Mesenchymal stem cell (in vitro differentiated cells and primary cell): ENCODE data around the gene HELB.

Source experiments
- DNase-seq: peaks from one replicate; pipeline ENCODE4 v3.0.0-alpha.2; 2013
- H2AFZ ChIP-seq: one replicate; pipeline ENCODE4 v1.6.1; 2013; ENCODE audit warnings: low read depth, mild to moderate bottlenecking, control low read depth, inconsistent platforms, low read length, moderate library complexity
- H2AK5ac ChIP-seq: 2 replicates; pipeline ENCODE4 v1.6.1; 2013; ENCODE audit warnings: low read length, moderate library complexity, mild to moderate bottlenecking, inconsistent platforms; ENCODE audit not compliant: severe bottlenecking
- H2BK120ac ChIP-seq: one replicate; pipeline ENCODE4 v1.6.1; 2013; ENCODE audit warnings: low read depth, mild to moderate bottlenecking, inconsistent platforms, low read length, moderate library complexity
- H2BK12ac ChIP-seq, 2 experiments: one replicate each; pipeline ENCODE4 v1.6.1; 2013; ENCODE audit warnings: inconsistent platforms in 2 of 2, low read length in 2 of 2, mild to moderate bottlenecking in 2 of 2, moderate library complexity in 2 of 2, control low read depth in 1 of 2
- H2BK15ac ChIP-seq: one replicate; pipeline ENCODE4 v1.6.1; 2013; ENCODE audit warnings: mild to moderate bottlenecking, low read depth, inconsistent platforms; ENCODE audit not compliant: poor library complexity, severe bottlenecking
- H2BK5ac ChIP-seq: 2 replicates; pipeline ENCODE4 v1.6.1; 2013; ENCODE audit warnings: low read depth, mild to moderate bottlenecking, low read length, control low read depth, inconsistent platforms; ENCODE audit not compliant: poor library complexity, severe bottlenecking
- H3K14ac ChIP-seq, 2 experiments: one replicate each; pipeline ENCODE4 v1.6.1; 2013; ENCODE audit warnings: inconsistent platforms in 2 of 2, low read length in 2 of 2, control low read depth in 1 of 2, mild to moderate bottlenecking in 1 of 2, moderate library complexity in 1 of 2
- H3K18ac ChIP-seq, 2 experiments: one replicate each; pipeline ENCODE4 v1.6.1; 2013; ENCODE audit warnings: inconsistent platforms in 2 of 2, low read length in 2 of 2, control low read depth in 1 of 2, low read depth in 1 of 2, mild to moderate bottlenecking in 1 of 2
- H3K23ac ChIP-seq, 2 experiments: one replicate each; pipeline ENCODE4 v1.6.1; 2013; ENCODE audit warnings: inconsistent platforms in 2 of 2, low read length in 2 of 2, mild to moderate bottlenecking in 2 of 2, moderate library complexity in 2 of 2, control low read depth in 1 of 2
- H3K27ac ChIP-seq: 2 replicates; pipeline ENCODE4 v1.5.1; 2013; ENCODE audit warnings: mild to moderate bottlenecking, moderate library complexity, low read length, control low read depth, inconsistent platforms; ENCODE audit not compliant: poor library complexity, severe bottlenecking
- H3K27me3 ChIP-seq, 2 experiments: 2 replicates each; pipeline versions ENCODE4 v1.6.1 to v1.7.0; 2013; ENCODE audit warnings: low read length in 2 of 2, mild to moderate bottlenecking in 2 of 2, moderate library complexity in 2 of 2, control low read depth in 1 of 2, inconsistent platforms in 1 of 2; ENCODE audit not compliant: control insufficient read depth in 1 of 2, insufficient read depth in 1 of 2
- H3K36me3 ChIP-seq, 2 experiments: 2 replicates each; pipeline versions ENCODE4 v1.6.1 to v1.7.0; 2013; ENCODE audit warnings: low read length in 2 of 2, control low read depth in 1 of 2, inconsistent platforms in 1 of 2, low read depth in 1 of 2, mild to moderate bottlenecking in 1 of 2; ENCODE audit not compliant: insufficient read depth in 2 of 2, control insufficient read depth in 1 of 2
- H3K4ac ChIP-seq, 2 experiments: one replicate each; pipeline ENCODE4 v1.6.1; 2013; ENCODE audit warnings: inconsistent platforms in 2 of 2, low read length in 2 of 2, mild to moderate bottlenecking in 2 of 2, moderate library complexity in 2 of 2, control low read depth in 1 of 2, low read depth in 1 of 2
- H3K4me1 ChIP-seq: 2 replicates; pipeline ENCODE4 v1.6.1; 2013; ENCODE audit warnings: low read depth, low read length, control low read depth; ENCODE audit not compliant: control insufficient read depth, insufficient read depth
- H3K4me2 ChIP-seq: 2 replicates; pipeline ENCODE4 v1.6.1; 2013; ENCODE audit warnings: low read length, mild to moderate bottlenecking, inconsistent platforms; ENCODE audit not compliant: poor library complexity, severe bottlenecking
- H3K4me3 ChIP-seq, 2 experiments: 2 replicates each; pipeline versions ENCODE4 v1.5.1 to v1.7.0; 2013; ENCODE audit warnings: low read length in 2 of 2, mild to moderate bottlenecking in 2 of 2, control low read depth in 1 of 2, low read depth in 1 of 2; ENCODE audit not compliant: insufficient read depth in 1 of 2
- H3K79me1 ChIP-seq: replicated peaks from 2 replicates; pipeline ENCODE4 v1.6.1; 2013; ENCODE audit warnings: mild to moderate bottlenecking, control low read depth, low read length, inconsistent platforms; ENCODE audit not compliant: poor library complexity, severe bottlenecking
- H3K9ac ChIP-seq: 2 replicates; pipeline ENCODE4 v1.7.0; 2013; ENCODE audit warnings: mild to moderate bottlenecking, low read length, moderate library complexity
- H3K9me3 ChIP-seq: 2 replicates; pipeline ENCODE4 v1.7.0; 2013; ENCODE audit warnings: mild to moderate bottlenecking, low read length; ENCODE audit not compliant: control insufficient read depth
- H4K8ac ChIP-seq: one replicate; pipeline ENCODE4 v1.6.1; 2013; ENCODE audit warnings: inconsistent platforms, mild to moderate bottlenecking, low read length, moderate library complexity
- H4K91ac ChIP-seq: one replicate; pipeline ENCODE4 v1.6.1; 2013; ENCODE audit warnings: mild to moderate bottlenecking, low read length, inconsistent platforms
- WGBS: methylation state at CpG from one replicate; pipeline ENCODE4 v1.1.7; 2013; ENCODE audit warnings: mixed read lengths; 5-methylcytosine and 5-hydroxymethylcytosine counted together

Gene HELB

GRCh38 chr12:66270613-66271012 lies 31.7 kb upstream of the HELB start:
- WGBS = 100% methylated on average over 1 of the region's 1 CpG
- H2AFZ ChIP-seq = no peak overlapping the region
- no peak overlapping the region for H2BK15ac ChIP-seq
- no peak overlapping the region for H3K27ac ChIP-seq
- H3K9ac ChIP-seq = no peak overlapping the region
- H3K27me3 ChIP-seq = peaks cover 0 to 21% of the 10 kb centered on the region in 2 experiments
- no peak overlapping the region for H3K4me2 ChIP-seq
- H3K4me1 ChIP-seq = no peaks in the 10 kb centered on the region
- H2BK12ac ChIP-seq = no peak overlapping the region
- no peak overlapping the region for H3K14ac ChIP-seq
- no peak overlapping the region for H2BK5ac ChIP-seq
- H3K18ac ChIP-seq = no peak overlapping the region
- H3K36me3 ChIP-seq = no peaks in the 10 kb centered on the region
- H3K4ac ChIP-seq = no peak overlapping the region
- H2AK5ac ChIP-seq = no peak overlapping the region
- H3K9me3 ChIP-seq = no peaks in the 10 kb centered on the region
- no peak overlapping the region for H3K4me3 ChIP-seq
- no peaks in the 10 kb centered on the region for H3K79me1 ChIP-seq
- H3K23ac ChIP-seq = no peak overlapping the region
- no peak overlapping the region for H4K8ac ChIP-seq
- H2BK120ac ChIP-seq = no peak overlapping the region
- no peak for DNase-seq
- no peak overlapping the region for H4K91ac ChIP-seq

- Histone ChIP-seq H2AK5ac (no peak overlapping the region), H3K23ac (no peak overlapping the region), H3K14ac (no peak overlapping the region), H3K9ac (no peak overlapping the region), H3K18ac (no peak overlapping the region), H3K36me3 (no peaks in the 10 kb centered on the region), H2AFZ (no peak overlapping the region), H2BK15ac (no peak overlapping the region), H2BK120ac (no peak overlapping the region), H3K4ac (no peak overlapping the region), H3K4me3 (no peak overlapping the region), H3K9me3 (no peaks in the 10 kb centered on the region), H3K27ac (no peak overlapping the region), H3K4me2 (no peak overlapping the region), H3K4me1 (no peaks in the 10 kb centered on the region), H3K27me3 (peaks cover 0 to 15% of the 10 kb centered on the region in 2 experiments), H2BK12ac (no peak overlapping the region), H4K8ac (no peak overlapping the region), H3K79me1 (no peaks in the 10 kb centered on the region), H4K91ac (no peak overlapping the region), H2BK5ac (no peak overlapping the region)
- WGBS = 57% methylated on average over 3 of the region's 3 CpGs
- no peak for DNase-seq
Measured at GRCh38 chr12:66272650-66273049, 29.6 kb upstream of the HELB start.

DNA sequence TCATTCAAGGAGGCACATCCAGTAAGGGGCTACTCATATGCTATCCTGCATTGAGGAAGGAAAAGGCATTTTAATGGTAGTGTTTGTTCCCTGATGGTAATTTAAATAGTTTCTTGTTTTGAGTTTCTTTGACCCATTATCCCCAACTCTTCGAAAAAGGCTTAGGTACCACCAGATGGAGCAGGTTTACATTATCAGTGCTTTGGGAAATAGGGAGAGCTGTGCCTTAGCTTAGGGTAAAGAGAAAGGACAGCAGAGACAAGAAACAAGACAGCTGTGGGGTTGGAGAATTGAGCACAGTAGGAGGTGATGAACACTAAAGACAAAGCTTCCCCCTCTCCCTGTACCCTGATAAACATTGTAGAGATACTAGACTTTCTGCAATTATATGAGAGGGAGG lies 29.1 kb upstream of the HELB start:
- Histone ChIP-seq H3K36me3 (no peaks in the 10 kb centered on the region), H3K4me3 (no peak overlapping the region), H2BK120ac (no peak overlapping the region), H3K27ac (no peak overlapping the region), H3K23ac (no peak overlapping the region), H2BK5ac (no peak overlapping the region), H3K79me1 (no peaks in the 10 kb centered on the region), H2BK15ac (no peak overlapping the region), H3K27me3 (peaks cover 4 to 18% of the 10 kb centered on the region in 2 experiments), H2AFZ (no peak overlapping the region), H2BK12ac (no peak overlapping the region), H3K4me1 (no peaks in the 10 kb centered on the region), H3K9me3 (no peaks in the 10 kb centered on the region), H4K91ac (no peak overlapping the region), H3K9ac (no peak overlapping the region), H3K18ac (no peak overlapping the region), H3K14ac (no peak overlapping the region), H2AK5ac (no peak overlapping the region), H4K8ac (no peak overlapping the region), H3K4me2 (no peak overlapping the region), H3K4ac (no peak overlapping the region)
- no peak for DNase-seq
- no CpG with 5 or more reads among the region's 1 CpG for WGBS

DNA sequence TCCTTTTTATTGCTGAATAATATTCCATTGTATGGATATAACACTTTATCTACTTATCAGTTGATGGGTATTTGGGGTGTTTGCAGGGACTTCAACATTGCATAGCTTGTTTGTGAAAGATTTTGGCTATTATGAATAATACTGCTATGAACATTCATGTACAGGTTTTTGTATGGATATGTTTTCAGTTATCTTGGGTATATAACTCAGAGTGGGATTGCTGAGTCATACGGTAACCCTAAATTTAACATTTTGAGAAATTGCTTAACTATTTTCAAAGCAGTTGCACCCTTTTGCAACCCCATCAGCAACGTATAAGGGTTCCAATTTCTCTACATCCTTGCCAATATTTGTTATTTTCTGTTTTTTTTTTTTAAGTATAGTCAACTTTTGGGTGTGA lies 27.3 kb upstream of the HELB start:
- no peak for DNase-seq
- Histone ChIP-seq H3K36me3 (no peaks in the 10 kb centered on the region), H2AFZ (no peak overlapping the region), H3K4me1 (no peaks in the 10 kb centered on the region), H4K8ac (no peak overlapping the region), H3K4me3 (no peak overlapping the region), H2BK120ac (no peak overlapping the region), H3K79me1 (no peaks in the 10 kb centered on the region), H3K9ac (no peak overlapping the region), H2BK5ac (no peak overlapping the region), H2BK12ac (no peak overlapping the region), H3K9me3 (no peaks in the 10 kb centered on the region), H3K4ac (no peak overlapping the region), H3K27ac (no peak overlapping the region), H3K18ac (no peak overlapping the region), H2AK5ac (no peak overlapping the region), H3K27me3 (peaks cover 9 to 10% of the 10 kb centered on the region in 2 experiments), H3K23ac (no peak overlapping the region), H3K14ac (no peak overlapping the region), H3K4me2 (no peak overlapping the region), H4K91ac (no peak overlapping the region), H2BK15ac (no peak overlapping the region)
- 100% methylated on average over 1 of the region's 2 CpGs for WGBS
